PC-3 (cell line): Measurements from ENCODE around the gene TPH2.

Experiments
- CTCF ChIP-seq: fragments of 300-600 bp; sonication (generic); conservative IDR thresholded peaks from 2 replicates; pipeline ENCODE4 v1.5.1; 2017; ENCODE audit warnings: antibody characterized with exemption, low read depth, mild to moderate bottlenecking, low read length
- EZH2 ChIP-seq: fragments of 300-600 bp; sonication (generic); IDR thresholded peaks from one replicate; pipeline ENCODE4 v1.6.1; 2017; ENCODE audit warnings: antibody characterized with exemption, mild to moderate bottlenecking, low read length; ENCODE audit not compliant: unreplicated experiment

- TF ChIP-seq CTCF, result no peak
- no peak for TF ChIP-seq EZH2
These were observed 19.8 kb downstream of the TPH2 start for GRCh38 chr12:71958457-71958856.
